GM23338 (cell line): Measurements from ENCODE around the gene ADAMTS8. TPM values are rescaled to one million over a fixed set of nuclear protein-coding genes. Genes with fewer than 3 reads are reported as not detected.

Experiments
- ATAC-seq: fragments of 200-7000 bp; cut with Tn5 transposase; 3 replicates; pipeline ENCODE4 v1.9.1; 2020
- DNase-seq: peaks from one replicate; pipeline ENCODE4 v3.0.0-alpha.2; 2015; ENCODE audit warnings: low spot score
- H2AFZ ChIP-seq: fragments of 200-600 bp; sonication (generic); 2 replicates; pipeline ENCODE4 v1.8.0; 2016; ENCODE audit warnings: antibody characterized with exemption, mild to moderate bottlenecking, moderate library complexity
- H3F3A ChIP-seq: fragments of 200-600 bp; sonication (generic); replicated peaks from 2 replicates; pipeline ENCODE4 v1.8.0; 2017; ENCODE audit warnings: antibody characterized with exemption, mixed run types, low read depth
- H3K27ac ChIP-seq: fragments of 200-600 bp; sonication (generic); 2 replicates; pipeline ENCODE4 v1.6.1; 2016; ENCODE audit warnings: low read depth
- H3K27me3 ChIP-seq: fragments of 200-600 bp; sonication (generic); 2 replicates; pipeline ENCODE4 v1.8.0; 2016; ENCODE audit warnings: mild to moderate bottlenecking, mixed run types, moderate library complexity; ENCODE audit not compliant: insufficient read depth
- H3K36me3 ChIP-seq: fragments of 200-600 bp; sonication (generic); 2 replicates; pipeline ENCODE4 v1.8.0; 2016; ENCODE audit warnings: mild to moderate bottlenecking; ENCODE audit not compliant: insufficient read depth
- H3K4me1 ChIP-seq: fragments of 200-600 bp; sonication (generic); 2 replicates; pipeline ENCODE4 v1.8.0; 2016; ENCODE audit warnings: mild to moderate bottlenecking, moderate library complexity; ENCODE audit not compliant: insufficient read depth
- H3K4me2 ChIP-seq: fragments of 200-600 bp; sonication (generic); 2 replicates; pipeline ENCODE4 v1.7.1; 2017; ENCODE audit warnings: mixed run types
- H3K4me3 ChIP-seq: fragments of 200-600 bp; sonication (generic); 2 replicates; pipeline ENCODE4 v1.6.1; 2016; ENCODE audit warnings: mixed run types
- H3K79me2 ChIP-seq: fragments of 200-600 bp; sonication (generic); replicated peaks from 2 replicates; pipeline ENCODE4 v1.8.0; 2017; ENCODE audit warnings: mild to moderate bottlenecking; ENCODE audit not compliant: insufficient read depth
- H3K9me2 ChIP-seq: fragments of 200-600 bp; sonication (generic); 2 replicates; pipeline ENCODE4 v1.8.0; 2017; ENCODE audit not compliant: insufficient read depth
- H4K20me1 ChIP-seq: fragments of 200-600 bp; sonication (generic); replicated peaks from 2 replicates; pipeline ENCODE4 v1.8.0; 2017; ENCODE audit warnings: mild to moderate bottlenecking; ENCODE audit not compliant: insufficient read depth
- H3K27ac Mint-ChIP-seq: 2 replicates; pipeline ENCODE4 v1.8.0; 2020; ENCODE audit warnings: inconsistent platforms, mild to moderate bottlenecking, moderate library complexity, mixed read lengths
- H3K27me3 Mint-ChIP-seq: 3 replicates; pipeline ENCODE4 v1.8.0; 2022; ENCODE audit warnings: low read depth, mild to moderate bottlenecking, moderate library complexity, mixed read lengths, inconsistent platforms; ENCODE audit not compliant: insufficient read depth, poor library complexity
- H3K36me3 Mint-ChIP-seq: 3 replicates; pipeline ENCODE4 v1.8.0; 2021; ENCODE audit warnings: low read depth, mild to moderate bottlenecking, inconsistent platforms, moderate library complexity, mixed read lengths
- H3K4me1 Mint-ChIP-seq: 3 replicates; pipeline ENCODE4 v1.8.0; 2020; ENCODE audit warnings: mild to moderate bottlenecking, inconsistent platforms, mixed read lengths
- H3K4me3 Mint-ChIP-seq: 3 replicates; pipeline ENCODE4 v1.8.0; 2021; ENCODE audit warnings: moderate library complexity, mild to moderate bottlenecking, inconsistent platforms, mixed read lengths
- H3K9me3 Mint-ChIP-seq: 3 replicates; pipeline ENCODE4 v1.8.0; 2020; ENCODE audit warnings: moderate library complexity, mild to moderate bottlenecking, inconsistent platforms, mixed read lengths
- CREB1 ChIP-seq: fragments of 250-450 bp; sonication (Bioruptor Pico); IDR thresholded peaks from 2 replicates; pipeline ENCODE4 v1.5.0; 2020; ENCODE audit warnings: low read depth, mild to moderate bottlenecking, moderate library complexity
- EZH2 ChIP-seq: fragments of 200-600 bp; sonication (generic); IDR thresholded peaks from one replicate; pipeline ENCODE4 v1.8.0; 2017; ENCODE audit warnings: antibody characterized with exemption, mild to moderate bottlenecking, low read depth; ENCODE audit not compliant: unreplicated experiment
- EZH2phosphoT487 ChIP-seq: fragments of 200-600 bp; sonication (generic); IDR thresholded peaks from one replicate; pipeline ENCODE4 v1.8.1; 2018; ENCODE audit warnings: antibody characterized with exemption; ENCODE audit not compliant: unreplicated experiment
- JUNB ChIP-seq: IDR thresholded peaks from one replicate; pipeline ENCODE4 v1.6.1; 2016; ENCODE audit warnings: antibody characterized with exemption; ENCODE audit not compliant: unreplicated experiment
- NANOG ChIP-seq: IDR thresholded peaks from 2 replicates; pipeline ENCODE4 v1.6.1; 2016; ENCODE audit warnings: antibody characterized with exemption, borderline replicate concordance
- POLR2AphosphoS5 ChIP-seq: IDR thresholded peaks from 2 replicates; pipeline ENCODE4 v1.6.1; 2016; ENCODE audit warnings: antibody characterized with exemption, low read depth
- STAT1 ChIP-seq: IDR thresholded peaks from one replicate; pipeline ENCODE4 v1.6.1; 2016; ENCODE audit warnings: antibody characterized with exemption; ENCODE audit not compliant: unreplicated experiment
- ZNF114 ChIP-seq: fragments of 250-450 bp; sonication (Bioruptor Pico); IDR thresholded peaks from 2 replicates; pipeline ENCODE4 v1.5.0; 2020; ENCODE audit warnings: mild to moderate bottlenecking, moderate library complexity
- ZNF331 ChIP-seq: fragments of 250-450 bp; sonication (Bioruptor Pico); IDR thresholded peaks from 2 replicates; pipeline ENCODE4 v1.5.0; 2020; ENCODE audit warnings: low read depth, mild to moderate bottlenecking, moderate library complexity
- polyA plus RNA-seq: library from polyadenylated mRNA; unstranded; fragments of >200 nt; fragmentation: Nextera tagmentation; extraction: Ambion mirVana; gene quantifications from 2 replicates; pipeline ENCODE4 v1.2.1, GENCODE V29; 2016
- total RNA-seq: library from RNA; depleted of rRNA; stranded (reverse); fragments of >200 nt; shearing (Covaris generic); gene quantifications from 2 replicates; pipeline ENCODE4 v1.2.3, GENCODE V29; 2014
- TF ChIP-seq, protein P1 (sequence below): fragments of 250-450 bp; sonication (Bioruptor Pico); IDR thresholded peaks from 2 replicates; pipeline ENCODE4 v1.5.0; 2020; ENCODE audit warnings: mild to moderate bottlenecking, moderate library complexity
- TF ChIP-seq, protein P2 (sequence below): IDR thresholded peaks from 2 replicates; pipeline ENCODE4 v1.6.1; 2016; ENCODE audit warnings: antibody characterized with exemption
- TF ChIP-seq, protein P3 (sequence below), 2 experiments: fragments of 200-600 bp in 1 of 2; sonication (generic) in 1 of 2; conservative IDR thresholded peaks; 2 replicates each; pipeline versions ENCODE4 v1.5.1 to v1.6.1; 2016 to 2017; ENCODE audit warnings: antibody characterized with exemption in 2 of 2, low read depth in 2 of 2, mild to moderate bottlenecking in 2 of 2, moderate library complexity in 1 of 2

The ADAMTS8 gene
- total and polyA plus RNA-seq, 2 experiments from 2014 or later: 7.5 to 16.2 TPM

DNA sequence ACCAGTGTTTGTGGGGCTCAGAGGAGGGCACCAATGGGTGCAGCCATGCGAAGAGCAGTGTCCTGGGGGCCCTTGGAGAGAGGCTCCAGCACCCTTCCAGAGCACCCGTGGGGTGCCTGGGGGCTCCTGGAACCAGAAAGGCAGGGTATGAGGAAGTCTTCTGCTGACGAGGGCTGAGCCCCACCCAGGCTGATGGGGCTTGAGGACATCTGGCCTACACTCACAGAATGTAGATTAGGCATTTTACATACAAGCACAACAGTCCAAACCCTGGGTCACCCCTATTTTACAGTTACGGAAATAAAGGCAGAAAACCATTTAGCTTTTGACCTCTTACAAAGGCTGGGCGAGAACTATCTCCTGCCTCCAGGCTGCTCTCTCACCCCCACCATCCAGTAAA lies 47.6 kb downstream of the ADAMTS8 start:
- Histone ChIP-seq H3K36me3 (no peaks in the 10 kb centered on the region), H3K4me1 (peaks cover 35% of the 10 kb centered on the region), H4K20me1 (no peaks in the 10 kb centered on the region), H3K79me2 (no peaks in the 10 kb centered on the region), H3K4me3 (no peak overlapping the region), H3F3A (peaks cover 22% of the 10 kb centered on the region), H3K27me3 (no peaks in the 10 kb centered on the region), H3K27ac (no peak overlapping the region), H3K9me2 (peaks cover 25% of the 10 kb centered on the region), H3K4me2 (no peak overlapping the region), H2AFZ (no peak overlapping the region)
- Mint-ChIP-seq H3K9me3 (peaks cover 13% of the 10 kb centered on the region), H3K27ac (no peak overlapping the region), H3K27me3 (peaks cover 10% of the 10 kb centered on the region), H3K36me3 (peaks cover 13% of the 10 kb centered on the region), H3K4me1 (peaks cover 48% of the 10 kb centered on the region), H3K4me3 (no peak overlapping the region)
- TF ChIP-seq STAT1 (no peak), EZH2phosphoT487 (no peak), JUNB (no peak), ZNF331 (no peak), ZNF114 (no peak), CREB1 (no peak), POLR2AphosphoS5 (no peak), NANOG (no peak), EZH2 (no peak)
- TF ChIP-seq, protein P1, sequence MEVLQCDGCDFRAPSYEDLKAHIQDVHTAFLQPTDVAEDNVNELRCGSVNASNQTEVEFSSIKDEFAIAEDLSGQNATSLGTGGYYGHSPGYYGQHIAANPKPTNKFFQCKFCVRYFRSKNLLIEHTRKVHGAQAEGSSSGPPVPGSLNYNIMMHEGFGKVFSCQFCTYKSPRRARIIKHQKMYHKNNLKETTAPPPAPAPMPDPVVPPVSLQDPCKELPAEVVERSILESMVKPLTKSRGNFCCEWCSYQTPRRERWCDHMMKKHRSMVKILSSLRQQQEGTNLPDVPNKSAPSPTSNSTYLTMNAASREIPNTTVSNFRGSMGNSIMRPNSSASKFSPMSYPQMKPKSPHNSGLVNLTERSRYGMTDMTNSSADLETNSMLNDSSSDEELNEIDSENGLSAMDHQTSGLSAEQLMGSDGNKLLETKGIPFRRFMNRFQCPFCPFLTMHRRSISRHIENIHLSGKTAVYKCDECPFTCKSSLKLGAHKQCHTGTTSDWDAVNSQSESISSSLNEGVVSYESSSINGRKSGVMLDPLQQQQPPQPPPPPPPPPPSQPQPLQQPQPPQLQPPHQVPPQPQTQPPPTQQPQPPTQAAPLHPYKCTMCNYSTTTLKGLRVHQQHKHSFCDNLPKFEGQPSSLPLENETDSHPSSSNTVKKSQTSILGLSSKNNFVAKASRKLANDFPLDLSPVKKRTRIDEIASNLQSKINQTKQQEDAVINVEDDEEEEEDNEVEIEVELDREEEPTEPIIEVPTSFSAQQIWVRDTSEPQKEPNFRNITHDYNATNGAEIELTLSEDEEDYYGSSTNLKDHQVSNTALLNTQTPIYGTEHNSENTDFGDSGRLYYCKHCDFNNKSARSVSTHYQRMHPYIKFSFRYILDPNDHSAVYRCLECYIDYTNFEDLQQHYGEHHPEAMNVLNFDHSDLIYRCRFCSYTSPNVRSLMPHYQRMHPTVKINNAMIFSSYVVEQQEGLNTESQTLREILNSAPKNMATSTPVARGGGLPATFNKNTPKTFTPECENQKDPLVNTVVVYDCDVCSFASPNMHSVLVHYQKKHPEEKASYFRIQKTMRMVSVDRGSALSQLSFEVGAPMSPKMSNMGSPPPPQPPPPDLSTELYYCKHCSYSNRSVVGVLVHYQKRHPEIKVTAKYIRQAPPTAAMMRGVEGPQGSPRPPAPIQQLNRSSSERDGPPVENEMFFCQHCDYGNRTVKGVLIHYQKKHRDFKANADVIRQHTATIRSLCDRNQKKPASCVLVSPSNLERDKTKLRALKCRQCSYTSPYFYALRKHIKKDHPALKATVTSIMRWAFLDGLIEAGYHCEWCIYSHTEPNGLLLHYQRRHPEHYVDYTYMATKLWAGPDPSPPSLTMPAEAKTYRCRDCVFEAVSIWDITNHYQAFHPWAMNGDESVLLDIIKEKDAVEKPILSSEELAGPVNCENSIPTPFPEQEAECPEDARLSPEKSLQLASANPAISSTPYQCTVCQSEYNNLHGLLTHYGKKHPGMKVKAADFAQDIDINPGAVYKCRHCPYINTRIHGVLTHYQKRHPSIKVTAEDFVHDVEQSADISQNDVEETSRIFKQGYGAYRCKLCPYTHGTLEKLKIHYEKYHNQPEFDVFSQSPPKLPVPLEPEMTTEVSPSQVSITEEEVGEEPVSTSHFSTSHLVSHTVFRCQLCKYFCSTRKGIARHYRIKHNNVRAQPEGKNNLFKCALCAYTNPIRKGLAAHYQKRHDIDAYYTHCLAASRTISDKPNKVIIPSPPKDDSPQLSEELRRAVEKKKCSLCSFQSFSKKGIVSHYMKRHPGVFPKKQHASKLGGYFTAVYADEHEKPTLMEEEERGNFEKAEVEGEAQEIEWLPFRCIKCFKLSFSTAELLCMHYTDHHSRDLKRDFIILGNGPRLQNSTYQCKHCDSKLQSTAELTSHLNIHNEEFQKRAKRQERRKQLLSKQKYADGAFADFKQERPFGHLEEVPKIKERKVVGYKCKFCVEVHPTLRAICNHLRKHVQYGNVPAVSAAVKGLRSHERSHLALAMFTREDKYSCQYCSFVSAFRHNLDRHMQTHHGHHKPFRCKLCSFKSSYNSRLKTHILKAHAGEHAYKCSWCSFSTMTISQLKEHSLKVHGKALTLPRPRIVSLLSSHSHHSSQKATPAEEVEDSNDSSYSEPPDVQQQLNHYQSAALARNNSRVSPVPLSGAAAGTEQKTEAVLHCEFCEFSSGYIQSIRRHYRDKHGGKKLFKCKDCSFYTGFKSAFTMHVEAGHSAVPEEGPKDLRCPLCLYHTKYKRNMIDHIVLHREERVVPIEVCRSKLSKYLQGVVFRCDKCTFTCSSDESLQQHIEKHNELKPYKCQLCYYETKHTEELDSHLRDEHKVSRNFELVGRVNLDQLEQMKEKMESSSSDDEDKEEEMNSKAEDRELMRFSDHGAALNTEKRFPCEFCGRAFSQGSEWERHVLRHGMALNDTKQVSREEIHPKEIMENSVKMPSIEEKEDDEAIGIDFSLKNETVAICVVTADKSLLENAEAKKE (CRISPR knock-in tag): no peak
- TF ChIP-seq, protein P2, sequence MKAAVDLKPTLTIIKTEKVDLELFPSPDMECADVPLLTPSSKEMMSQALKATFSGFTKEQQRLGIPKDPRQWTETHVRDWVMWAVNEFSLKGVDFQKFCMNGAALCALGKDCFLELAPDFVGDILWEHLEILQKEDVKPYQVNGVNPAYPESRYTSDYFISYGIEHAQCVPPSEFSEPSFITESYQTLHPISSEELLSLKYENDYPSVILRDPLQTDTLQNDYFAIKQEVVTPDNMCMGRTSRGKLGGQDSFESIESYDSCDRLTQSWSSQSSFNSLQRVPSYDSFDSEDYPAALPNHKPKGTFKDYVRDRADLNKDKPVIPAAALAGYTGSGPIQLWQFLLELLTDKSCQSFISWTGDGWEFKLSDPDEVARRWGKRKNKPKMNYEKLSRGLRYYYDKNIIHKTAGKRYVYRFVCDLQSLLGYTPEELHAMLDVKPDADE: no peak
- TF ChIP-seq, protein P3, sequence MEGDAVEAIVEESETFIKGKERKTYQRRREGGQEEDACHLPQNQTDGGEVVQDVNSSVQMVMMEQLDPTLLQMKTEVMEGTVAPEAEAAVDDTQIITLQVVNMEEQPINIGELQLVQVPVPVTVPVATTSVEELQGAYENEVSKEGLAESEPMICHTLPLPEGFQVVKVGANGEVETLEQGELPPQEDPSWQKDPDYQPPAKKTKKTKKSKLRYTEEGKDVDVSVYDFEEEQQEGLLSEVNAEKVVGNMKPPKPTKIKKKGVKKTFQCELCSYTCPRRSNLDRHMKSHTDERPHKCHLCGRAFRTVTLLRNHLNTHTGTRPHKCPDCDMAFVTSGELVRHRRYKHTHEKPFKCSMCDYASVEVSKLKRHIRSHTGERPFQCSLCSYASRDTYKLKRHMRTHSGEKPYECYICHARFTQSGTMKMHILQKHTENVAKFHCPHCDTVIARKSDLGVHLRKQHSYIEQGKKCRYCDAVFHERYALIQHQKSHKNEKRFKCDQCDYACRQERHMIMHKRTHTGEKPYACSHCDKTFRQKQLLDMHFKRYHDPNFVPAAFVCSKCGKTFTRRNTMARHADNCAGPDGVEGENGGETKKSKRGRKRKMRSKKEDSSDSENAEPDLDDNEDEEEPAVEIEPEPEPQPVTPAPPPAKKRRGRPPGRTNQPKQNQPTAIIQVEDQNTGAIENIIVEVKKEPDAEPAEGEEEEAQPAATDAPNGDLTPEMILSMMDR (conservative IDR thresholded peaks at IDR 0.05; ENCODE audit: low read depth in 2 of 2): no peak
- no peak for DNase-seq
- no peak for ATAC-seq
